ENCODE measurements around the gene GRIK4. TPM values are rescaled to one million over a fixed set of nuclear protein-coding genes. Genes with fewer than 3 reads are reported as not detected.

Gene GRIK4
- total RNA-seq, 1 donor from 2014 or later, result 0.89 TPM

DNA sequence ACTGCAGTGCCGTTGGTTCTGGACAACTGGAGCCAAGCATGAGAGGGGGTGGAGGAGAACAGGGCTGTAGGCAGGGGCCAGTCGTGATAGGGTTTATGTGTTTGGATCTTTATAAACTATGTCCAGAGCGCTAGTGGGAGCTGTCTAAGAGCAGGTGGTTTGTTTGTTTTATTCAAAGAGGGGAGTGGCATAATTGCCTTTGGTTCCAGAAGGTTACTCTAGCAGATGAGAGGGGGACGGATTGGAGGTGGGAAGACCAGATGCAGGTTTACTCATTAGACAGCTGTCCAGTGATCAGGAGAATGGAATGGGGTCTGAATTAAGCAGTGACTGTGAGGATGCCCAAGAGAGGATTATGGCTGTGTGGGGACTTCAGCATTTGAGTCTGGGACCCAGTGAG, 403.1 kb downstream of the GRIK4 start:
- TF ChIP-seq, protein P1, sequence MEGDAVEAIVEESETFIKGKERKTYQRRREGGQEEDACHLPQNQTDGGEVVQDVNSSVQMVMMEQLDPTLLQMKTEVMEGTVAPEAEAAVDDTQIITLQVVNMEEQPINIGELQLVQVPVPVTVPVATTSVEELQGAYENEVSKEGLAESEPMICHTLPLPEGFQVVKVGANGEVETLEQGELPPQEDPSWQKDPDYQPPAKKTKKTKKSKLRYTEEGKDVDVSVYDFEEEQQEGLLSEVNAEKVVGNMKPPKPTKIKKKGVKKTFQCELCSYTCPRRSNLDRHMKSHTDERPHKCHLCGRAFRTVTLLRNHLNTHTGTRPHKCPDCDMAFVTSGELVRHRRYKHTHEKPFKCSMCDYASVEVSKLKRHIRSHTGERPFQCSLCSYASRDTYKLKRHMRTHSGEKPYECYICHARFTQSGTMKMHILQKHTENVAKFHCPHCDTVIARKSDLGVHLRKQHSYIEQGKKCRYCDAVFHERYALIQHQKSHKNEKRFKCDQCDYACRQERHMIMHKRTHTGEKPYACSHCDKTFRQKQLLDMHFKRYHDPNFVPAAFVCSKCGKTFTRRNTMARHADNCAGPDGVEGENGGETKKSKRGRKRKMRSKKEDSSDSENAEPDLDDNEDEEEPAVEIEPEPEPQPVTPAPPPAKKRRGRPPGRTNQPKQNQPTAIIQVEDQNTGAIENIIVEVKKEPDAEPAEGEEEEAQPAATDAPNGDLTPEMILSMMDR (conservative IDR thresholded peaks at IDR 0.05), result no peak

GRCh38 chr11:120917559-120918239, 406.2 kb downstream of the GRIK4 start:
- TF ChIP-seq, protein P1 (conservative IDR thresholded peaks at IDR 0.05), result no peak
- Mint-ChIP-seq H3K4me3 (no peak overlapping the region), H3K36me3 (ENCODE audit: low read depth) (no peaks in the 10 kb centered on the region), H3K27me3 (ENCODE audit: low read depth) (no peaks in the 10 kb centered on the region), H3K27ac (ENCODE audit: unreplicated experiment) (no peak overlapping the region), H3K4me1 (peaks cover 9% of the 10 kb centered on the region), H3K9me3 (no peaks in the 10 kb centered on the region)
- DNase-seq (ENCODE audit: low read depth, low spot score), result no peak

More for the DNA sequence above, 403.1 kb downstream of the GRIK4 start:
- no peak for DNase-seq (ENCODE audit: low read depth, low spot score)
- peaks cover 12% of the 10 kb centered on the region for H3K4me1 Mint-ChIP-seq
- H3K9me3 Mint-ChIP-seq, result no peaks in the 10 kb centered on the region
- H3K36me3 Mint-ChIP-seq (ENCODE audit: low read depth), result no peaks in the 10 kb centered on the region
- no peak overlapping the region for H3K27ac Mint-ChIP-seq (ENCODE audit: unreplicated experiment)
- H3K27me3 Mint-ChIP-seq (ENCODE audit: low read depth), result peaks cover 2% of the 10 kb centered on the region
- H3K4me3 Mint-ChIP-seq, result no peak overlapping the region

GRCh38 chr11:120918257-120918656, 406.7 kb downstream of the GRIK4 start:
- no peaks in the 10 kb centered on the region for H3K9me3 Mint-ChIP-seq
- no peak overlapping the region for H3K27ac Mint-ChIP-seq (ENCODE audit: unreplicated experiment)
- H3K4me1 Mint-ChIP-seq, result peaks cover 8% of the 10 kb centered on the region
- no peaks in the 10 kb centered on the region for H3K27me3 Mint-ChIP-seq (ENCODE audit: low read depth)
- no peaks in the 10 kb centered on the region for H3K36me3 Mint-ChIP-seq (ENCODE audit: low read depth)
- TF ChIP-seq, protein P1 (conservative IDR thresholded peaks at IDR 0.05), result no peak
- no peak overlapping the region for H3K4me3 Mint-ChIP-seq
- no peak for DNase-seq (ENCODE audit: low read depth, low spot score)

GRCh38 chr11:120919045-120919444, 407.5 kb downstream of the GRIK4 start:
- H3K9me3 Mint-ChIP-seq, result no peaks in the 10 kb centered on the region
- no peak for DNase-seq (ENCODE audit: low read depth, low spot score)
- H3K27me3 Mint-ChIP-seq (ENCODE audit: low read depth), result no peaks in the 10 kb centered on the region
- H3K36me3 Mint-ChIP-seq (ENCODE audit: low read depth), result no peaks in the 10 kb centered on the region
- TF ChIP-seq, protein P1 (conservative IDR thresholded peaks at IDR 0.05), result no peak
- no peak overlapping the region for H3K27ac Mint-ChIP-seq (ENCODE audit: unreplicated experiment)
- H3K4me1 Mint-ChIP-seq, result peaks cover 8% of the 10 kb centered on the region
- no peak overlapping the region for H3K4me3 Mint-ChIP-seq

GRCh38 chr11:120919566-120919965, 408.0 kb downstream of the GRIK4 start:
- TF ChIP-seq, protein P1 (conservative IDR thresholded peaks at IDR 0.05), result no peak
- Mint-ChIP-seq H3K36me3 (ENCODE audit: low read depth) (no peaks in the 10 kb centered on the region), H3K9me3 (no peaks in the 10 kb centered on the region), H3K27me3 (ENCODE audit: low read depth) (no peaks in the 10 kb centered on the region), H3K4me1 (peaks cover 8% of the 10 kb centered on the region), H3K4me3 (no peak overlapping the region), H3K27ac (ENCODE audit: unreplicated experiment) (no peak overlapping the region)
- DNase-seq (ENCODE audit: low read depth, low spot score), result no peak
